Heart right ventricle (tissue), 16 donors: Measurements from ENCODE around the gene RAB8B. TPM values are rescaled to one million over a fixed set of nuclear protein-coding genes. Genes with fewer than 3 reads are reported as not detected.

ENCODE experiments used
- ATAC-seq, 8 donors: fragments of 200-7000 bp; cut with Tn5 transposase; one replicate each; pipeline ENCODE4 v1.9.1; 2020; ENCODE audit warnings: mild to moderate bottlenecking in 8 of 8, moderate library complexity in 8 of 8, moderate number of reproducible peaks in 1 of 8
- DNase-seq, 2 donors: peaks; one replicate each; pipeline ENCODE4 v3.0.0-alpha.2; 2020
- H3K27ac ChIP-seq, 10 donors: fragments of 200-600 bp; sonication (generic) in 2 of 10; one replicate each; pipeline versions ENCODE4 v1.5.0 to v1.8.0; 2020 to 2022; ENCODE audit warnings: mild to moderate bottlenecking in 3 of 10
- H3K27me3 ChIP-seq, 7 donors: fragments of 200-600 bp; one replicate each; pipeline ENCODE4 v1.8.0; 2021 to 2022; ENCODE audit warnings: mild to moderate bottlenecking in 2 of 7
- H3K36me3 ChIP-seq, 9 donors: fragments of 200-600 bp; sonication (generic) in 1 of 9; one replicate each; pipeline versions ENCODE4 v1.5.0 to v1.8.0; 2020 to 2022; ENCODE audit warnings: mild to moderate bottlenecking in 2 of 9
- H3K4me1 ChIP-seq, 9 donors: fragments of 200-600 bp; sonication (generic) in 1 of 9; one replicate each; pipeline versions ENCODE4 v1.5.0 to v1.8.0; 2020 to 2022; ENCODE audit warnings: mild to moderate bottlenecking in 4 of 9
- H3K4me3 ChIP-seq, 10 donors: fragments of 200-600 bp; sonication (generic) in 2 of 10; one replicate each; pipeline versions ENCODE4 v1.5.0 to v1.8.0; 2020 to 2022; ENCODE audit warnings: mild to moderate bottlenecking in 7 of 10, moderate library complexity in 2 of 10
- H3K9me3 ChIP-seq, 11 donors: fragments of 200-600 bp in 10 of 11; sonication (generic) in 2 of 11; one replicate each; pipeline versions ENCODE4 v1.5.0 to v1.8.0; 2013 to 2022; ENCODE audit warnings: mild to moderate bottlenecking in 2 of 11, control low read depth in 1 of 11, moderate library complexity in 1 of 11
- CTCF ChIP-seq, 9 donors: fragments of 200-600 bp; sonication (generic) in 2 of 9; IDR thresholded peaks; one replicate each; pipeline versions ENCODE4 v1.5.0 to v1.8.0; 2021 to 2022; ENCODE audit warnings: antibody characterized with exemption in 9 of 9, mild to moderate bottlenecking in 5 of 9, moderate library complexity in 1 of 9
- WGBS, 2 donors: extraction: QIAGEN DNeasy Blood & Tissue Kit; methylation state at CpG; one replicate each; pipeline ENCODE4 v1.1.7; 2013; ENCODE audit warnings: inconsistent platforms in 1 of 2; 5-methylcytosine and 5-hydroxymethylcytosine counted together
- intact Hi-C, 10 donors: fragments of 100-400 bp; cut with DNase I; formaldehyde crosslinking; loops; one replicate each; pipeline versions ENCODE4 v1.11.1 to v1.14.2; 2022
- polyA plus RNA-seq, 2 donors: library from polyadenylated mRNA; stranded (reverse); fragments of 200-250 nt; gene quantifications; one replicate each; pipeline ENCODE4 v1.2.3, GENCODE V29; 2013
- total RNA-seq, 10 donors: library from RNA; stranded (reverse); fragmentation: NEBNext Ultra II Directional in 3 of 10; extraction: Animal tissue kit (Norgen Biotek cat#: 25700) in 3 of 10; gene quantifications; one replicate each; pipeline versions ENCODE4 v1.2.1 to v1.2.4, GENCODE V29; 2021 to 2023
- donor health status: Arrhythmogenic right ventricular cardiomyopathy.
- donor health status: ischemic (EF 13 %, LVEDD 7.1; RV severe dilation, severe dysfunction).
- donor health status: healthy with polysubstance abuse.
- donor health status: DM: no; HTN: yes; CAD: no.
- donor health status: DM: no; HTN: no; CAD: no.
- donor health status: ischemic (EF 25% LVEDD 6.9; RV normal size, moderate dysfunction).
- donor health status: ischemic (EF 25% LVEDD 5.7; RV mildly dilated, moderate dysfunction).
- donor health status: healthy.
- donor health status: DM: yes; HTN: yes; CAD: no.
- donor health status: Ischemic cardiomyopathy.
- donor health status: ischemic (EF 35%, LVEDD 5.7; RV mildly dilated, moderate dysfunction).
- donor health status: nonischemic (EF 11% LVEDD 7.7; RV severe dilation, severe dysfunction).
- donor health status: DM: yes; HTN: yes; CAD: no.
- donor health status: PGD.
- donor health status: ischemic (EF 29% LVEDD 5.4; RV normal size, mild dysfunction).
- donor health status: nonischemic (EF 23%, LVEDD 6.1; RV moderate dilation, normal function).

Gene RAB8B
- total and polyA plus RNA-seq, 12 donors, result 4.4 to 27.7 (median 6.9) TPM

GRCh38 chr15:63292771-63293170 is 103.4 kb downstream of the RAB8B start:
- peak overlapping the region in 1 of 10 donors; percentile 64 for H3K27ac ChIP-seq
- 96 to 97% methylated on average over 5 of the region's 5 CpGs for WGBS, 2 donors

GRCh38 chr15:63294359-63294758 is 105.0 kb downstream of the RAB8B start:
- peaks cover 0 to 38% (median 0%) of the 10 kb centered on the region in 9 donors for H3K36me3 ChIP-seq
- ATAC-seq (peak in 1 of 8 donors; percentile 75), DNase-seq (no peak)
- no peaks in the 10 kb centered on the region for H3K9me3 ChIP-seq
- WGBS, 2 donors, result 91 to 95% methylated on average over 3 of the region's 3 CpGs
- H3K27ac ChIP-seq, result peak overlapping the region in 1 of 10 donors; percentile 35
- no peak overlapping the region for H3K4me3 ChIP-seq
- intact Hi-C loops, result no loop called here
- TF ChIP-seq CTCF (IDR thresholded peaks at IDR 0.05), result no peak
- H3K4me1 ChIP-seq, result peaks cover 0 to 26% (median 6%) of the 10 kb centered on the region in 9 donors
- no peaks in the 10 kb centered on the region for H3K27me3 ChIP-seq

More at GRCh38 chr15:63292771-63293170, 103.4 kb downstream of the RAB8B start:
- no peaks in the 10 kb centered on the region for H3K9me3 ChIP-seq
- intact Hi-C loops, result loop anchor here in 1 of 10 donors (2.0 kb wide), 1 partner anchor 108 kb away; no protein-coding TSS in a partner anchor
- H3K27me3 ChIP-seq, result no peaks in the 10 kb centered on the region
- H3K4me1 ChIP-seq, result peaks cover 0 to 33% (median 7%) of the 10 kb centered on the region in 9 donors
- DNase-seq (no peak), ATAC-seq (no peak)
- H3K4me3 ChIP-seq, result no peak overlapping the region
- no peak for TF ChIP-seq CTCF (IDR thresholded peaks at IDR 0.05)
- peaks cover 0 to 36% (median 0%) of the 10 kb centered on the region in 9 donors for H3K36me3 ChIP-seq

DNA sequence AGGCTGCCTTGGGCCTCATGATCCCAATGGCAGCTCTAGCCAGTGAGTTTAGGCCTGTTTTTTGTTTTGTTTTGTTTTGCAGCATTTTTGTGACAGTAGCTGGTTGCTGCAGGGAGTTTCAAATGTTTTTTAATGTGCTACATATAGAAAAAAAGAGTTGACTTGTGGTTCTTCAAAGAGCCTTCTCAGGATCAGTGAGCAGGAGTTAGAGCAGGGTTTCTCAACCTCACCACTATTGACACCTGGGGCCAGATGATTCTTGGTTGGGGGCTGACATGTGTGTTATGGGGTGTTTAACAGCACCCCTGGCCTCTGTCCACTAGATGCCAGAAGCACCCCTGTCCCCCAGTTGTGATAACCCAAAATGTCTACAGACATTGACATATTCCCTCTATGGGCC is 105.9 kb downstream of the RAB8B start:
- Histone ChIP-seq H3K27ac (no peak overlapping the region), H3K36me3 (peaks cover 0 to 43% (median 0%) of the 10 kb centered on the region in 9 donors), H3K4me1 (peaks cover 0 to 26% (median 6%) of the 10 kb centered on the region in 9 donors), H3K4me3 (no peak overlapping the region), H3K27me3 (no peaks in the 10 kb centered on the region), H3K9me3 (no peaks in the 10 kb centered on the region)
- intact Hi-C loops, result no loop called here
- no peak for TF ChIP-seq CTCF (IDR thresholded peaks at IDR 0.05)
- ATAC-seq (no peak), DNase-seq (no peak)

DNA sequence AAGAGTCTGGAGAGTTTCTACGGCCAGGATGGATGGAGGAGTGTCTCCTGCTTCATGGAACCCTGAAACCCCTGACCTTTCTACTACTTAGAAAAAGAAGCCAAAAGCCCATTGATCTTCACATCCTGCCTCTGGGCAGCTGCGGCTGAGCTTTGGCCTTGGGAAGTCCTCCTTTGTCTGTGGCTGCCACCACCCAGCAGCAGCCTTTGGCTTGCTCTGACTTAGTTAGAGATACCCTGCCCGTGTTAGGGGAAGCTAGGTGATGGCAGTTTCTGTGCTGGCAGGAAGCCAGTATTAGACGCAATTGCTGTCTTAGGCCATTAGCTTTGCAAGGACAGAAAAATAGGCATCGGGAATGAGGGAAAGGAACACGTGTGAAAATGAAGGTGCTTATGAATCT is 106.8 kb downstream of the RAB8B start:
- intact Hi-C loops, result no loop called here
- H3K4me3 ChIP-seq, result no peak overlapping the region
- no peaks in the 10 kb centered on the region for H3K27me3 ChIP-seq
- DNase-seq, result no peak
- no peak overlapping the region for H3K27ac ChIP-seq
- H3K4me1 ChIP-seq, result peaks cover 0 to 21% (median 6%) of the 10 kb centered on the region in 9 donors
- TF ChIP-seq CTCF (IDR thresholded peaks at IDR 0.05), result no peak
- peak in 4 of 8 donors; percentile 51 to 74 (median 61) for ATAC-seq
- no peaks in the 10 kb centered on the region for H3K9me3 ChIP-seq
- peaks cover 0 to 44% (median 0%) of the 10 kb centered on the region in 9 donors for H3K36me3 ChIP-seq
- 44 to 46% methylated on average over 6 of the region's 6 CpGs for WGBS, 2 donors
